Parathyroid adenoma (tissue), 2 donors: ENCODE results near the gene ABCC4.

Source experiments
- H2AFZ ChIP-seq: fragments of 300-600 bp; sonication (generic); one replicate; pipeline ENCODE4 v1.7.0; 2017; ENCODE audit warnings: antibody characterized with exemption, mild to moderate bottlenecking
- H3K27ac ChIP-seq: fragments of 300-600 bp; sonication (generic); one replicate; pipeline ENCODE4 v1.7.0; 2017
- H3K27me3 ChIP-seq: fragments of 300-600 bp; sonication (generic); one replicate; pipeline ENCODE4 v1.7.0; 2017; ENCODE audit warnings: low read length; ENCODE audit not compliant: control insufficient read depth, insufficient read depth
- H3K36me3 ChIP-seq: fragments of 300-600 bp; sonication (generic); one replicate; pipeline ENCODE4 v1.7.0; 2017; ENCODE audit warnings: low read length; ENCODE audit not compliant: control insufficient read depth, insufficient read depth
- H3K4me1 ChIP-seq: fragments of 300-600 bp; sonication (generic); one replicate; pipeline ENCODE4 v1.7.0; 2017; ENCODE audit warnings: control low read depth
- H3K4me2 ChIP-seq: fragments of 300-600 bp; sonication (generic); one replicate; pipeline ENCODE4 v1.7.0; 2017; ENCODE audit warnings: low read length
- H3K4me3 ChIP-seq: fragments of 300-600 bp; sonication (generic); one replicate; pipeline ENCODE4 v1.7.0; 2017; ENCODE audit warnings: low read depth, low read length
- H3K79me2 ChIP-seq: fragments of 300-600 bp; sonication (generic); one replicate; pipeline ENCODE4 v1.7.0; 2017; ENCODE audit warnings: control low read depth
- H3K9ac ChIP-seq: fragments of 300-600 bp; sonication (generic); one replicate; pipeline ENCODE4 v1.7.0; 2017; ENCODE audit warnings: mild to moderate bottlenecking
- H3K9me3 ChIP-seq: fragments of 300-600 bp; sonication (generic); one replicate; pipeline ENCODE4 v1.7.0; 2017; ENCODE audit warnings: low read length; ENCODE audit not compliant: control insufficient read depth
- CTCF ChIP-seq: fragments of 300-600 bp; sonication (generic); IDR thresholded peaks from one replicate; pipeline ENCODE4 v1.7.0; 2017; ENCODE audit warnings: antibody characterized with exemption, mild to moderate bottlenecking
- donor health status: primary hyperparathyroidism.

ABCC4 gene

GRCh38 chr13:94994506-94994905 lies 306.7 kb downstream of the ABCC4 start:
- no peaks in the 10 kb centered on the region for H3K9me3 ChIP-seq
- no peaks in the 10 kb centered on the region for H3K36me3 ChIP-seq
- no peaks in the 10 kb centered on the region for H3K79me2 ChIP-seq
- no peak for TF ChIP-seq CTCF
- H3K4me3 ChIP-seq, result no peak overlapping the region
- no peak overlapping the region for H2AFZ ChIP-seq
- no peaks in the 10 kb centered on the region for H3K4me1 ChIP-seq
- no peak overlapping the region for H3K27ac ChIP-seq
- H3K4me2 ChIP-seq, result no peak overlapping the region
- H3K9ac ChIP-seq, result no peak overlapping the region
- H3K27me3 ChIP-seq, result no peaks in the 10 kb centered on the region

- no peak overlapping the region for H3K4me3 ChIP-seq
- no peak overlapping the region for H3K27ac ChIP-seq
- H3K27me3 ChIP-seq, result no peaks in the 10 kb centered on the region
- H3K4me1 ChIP-seq, result no peaks in the 10 kb centered on the region
- no peaks in the 10 kb centered on the region for H3K36me3 ChIP-seq
- no peak overlapping the region for H2AFZ ChIP-seq
- no peak overlapping the region for H3K4me2 ChIP-seq
- H3K9me3 ChIP-seq, result no peaks in the 10 kb centered on the region
- TF ChIP-seq CTCF, result no peak
- no peak overlapping the region for H3K9ac ChIP-seq
- no peaks in the 10 kb centered on the region for H3K79me2 ChIP-seq
Observed at GRCh38 chr13:94993616-94994015, 307.6 kb downstream of the ABCC4 start.

- no peak overlapping the region for H3K4me2 ChIP-seq
- H3K4me3 ChIP-seq, result no peak overlapping the region
- no peak overlapping the region for H2AFZ ChIP-seq
- no peak overlapping the region for H3K27ac ChIP-seq
- H3K9me3 ChIP-seq, result no peaks in the 10 kb centered on the region
- TF ChIP-seq CTCF, result no peak
- no peaks in the 10 kb centered on the region for H3K27me3 ChIP-seq
- H3K9ac ChIP-seq, result no peak overlapping the region
- no peaks in the 10 kb centered on the region for H3K79me2 ChIP-seq
- no peaks in the 10 kb centered on the region for H3K36me3 ChIP-seq
- no peaks in the 10 kb centered on the region for H3K4me1 ChIP-seq
Observed at GRCh38 chr13:94992036-94992960, 309.0 kb downstream of the ABCC4 start.

- Histone ChIP-seq H2AFZ (no peak overlapping the region), H3K4me2 (no peak overlapping the region), H3K9me3 (no peaks in the 10 kb centered on the region), H3K4me1 (no peaks in the 10 kb centered on the region), H3K4me3 (no peak overlapping the region), H3K79me2 (no peaks in the 10 kb centered on the region), H3K36me3 (no peaks in the 10 kb centered on the region), H3K27ac (no peak overlapping the region), H3K27me3 (no peaks in the 10 kb centered on the region), H3K9ac (no peak overlapping the region)
- no peak for TF ChIP-seq CTCF
Observed at GRCh38 chr13:94988654-94989053, 312.6 kb downstream of the ABCC4 start.

GRCh38 chr13:94987869-94988268 lies 313.4 kb downstream of the ABCC4 start:
- Histone ChIP-seq H3K9me3 (no peaks in the 10 kb centered on the region), H3K36me3 (no peaks in the 10 kb centered on the region)

More at GRCh38 chr13:94987869-94988268, 313.4 kb downstream of the ABCC4 start:
- Histone ChIP-seq H3K4me2 (no peak overlapping the region), H3K27ac (no peak overlapping the region), H2AFZ (no peak overlapping the region), H3K27me3 (no peaks in the 10 kb centered on the region), H3K9ac (no peak overlapping the region), H3K4me3 (no peak overlapping the region), H3K79me2 (no peaks in the 10 kb centered on the region), H3K4me1 (no peaks in the 10 kb centered on the region)
- no peak for TF ChIP-seq CTCF
